Mucosa of rectum (tissue), 2 donors: ENCODE measurements around the gene KRT15.
A peak's percentile ranks its signal among the peaks of the same experiment; 100 is the strongest.

Experiments used
- H3K27ac ChIP-seq, 2 donors: one replicate each; pipeline ENCODE4 v1.7.0; 2013; ENCODE audit warnings: inconsistent platforms in 2 of 2, low read depth in 2 of 2, low read length in 2 of 2
- H3K27me3 ChIP-seq, 2 donors: one replicate each; pipeline ENCODE4 v1.7.0; 2013; ENCODE audit warnings: low read length in 2 of 2; ENCODE audit not compliant: control insufficient read depth in 2 of 2, insufficient read depth in 2 of 2
- H3K36me3 ChIP-seq, 2 donors: one replicate each; pipeline ENCODE4 v1.7.0; 2013; ENCODE audit warnings: low read length in 2 of 2; ENCODE audit not compliant: control insufficient read depth in 2 of 2, insufficient read depth in 2 of 2
- H3K4me1 ChIP-seq, 2 donors: one replicate each; pipeline ENCODE4 v1.7.0; 2013; ENCODE audit warnings: low read length in 2 of 2, mild to moderate bottlenecking in 1 of 2; ENCODE audit not compliant: control insufficient read depth in 2 of 2, insufficient read depth in 2 of 2
- H3K4me3 ChIP-seq, 2 donors: one replicate each; pipeline ENCODE4 v1.7.0; 2013; ENCODE audit warnings: low read length in 2 of 2
- H3K9ac ChIP-seq, 2 donors: one replicate each; pipeline ENCODE4 v1.7.0; 2013; ENCODE audit warnings: low read length in 2 of 2, low read depth in 1 of 2, mild to moderate bottlenecking in 1 of 2
- H3K9me3 ChIP-seq, 2 donors: one replicate each; pipeline ENCODE4 v1.7.0; 2013; ENCODE audit warnings: low read length in 2 of 2; ENCODE audit not compliant: control insufficient read depth in 2 of 2
- donor health status: healthy.
- donor health status: Normal muscosa, but diverticular disease.

KRT15 gene

DNA sequence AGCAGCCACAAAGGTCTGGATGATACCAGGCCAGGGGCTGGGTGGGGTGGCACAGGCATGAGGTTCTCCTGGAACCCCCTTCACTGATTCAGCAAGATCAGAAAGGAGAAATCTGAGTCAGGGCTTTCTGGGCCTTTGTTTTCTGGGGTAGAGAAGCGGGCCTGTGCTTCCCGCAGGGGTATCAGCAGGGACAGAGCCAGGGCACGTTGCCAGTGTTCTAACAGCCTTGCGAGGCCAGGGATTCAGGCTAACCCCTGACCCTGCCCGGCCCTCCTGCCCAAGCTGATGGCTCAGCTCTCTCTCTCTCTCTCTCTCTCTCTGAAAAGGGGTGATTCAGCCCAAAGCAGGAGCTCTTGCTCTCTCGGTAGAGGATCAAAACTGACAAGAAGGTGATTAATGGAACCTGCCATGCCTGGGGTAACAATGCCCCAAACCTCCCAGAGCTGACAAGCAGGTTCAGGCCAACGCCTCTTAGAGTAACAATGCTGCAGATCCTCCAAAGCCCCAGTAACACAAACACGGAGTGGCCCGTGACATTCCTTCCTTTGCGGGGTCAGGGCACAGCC, 11.3 kb downstream of the KRT15 start:
- no peaks in the 10 kb centered on the region for H3K9me3 ChIP-seq
- H3K4me3 ChIP-seq: no peak overlapping the region
- H3K27me3 ChIP-seq: peaks cover 0 to 2% of the 10 kb centered on the region in 2 donors
- H3K27ac ChIP-seq: no peak overlapping the region
- peaks cover 15 to 21% of the 10 kb centered on the region in 2 donors for H3K4me1 ChIP-seq
- no peak overlapping the region for H3K9ac ChIP-seq
- no peaks in the 10 kb centered on the region for H3K36me3 ChIP-seq

GRCh38 chr17:41505809-41506767, 12.6 kb downstream of the KRT15 start:
- Histone ChIP-seq H3K9ac (no peak overlapping the region), H3K9me3 (no peaks in the 10 kb centered on the region), H3K36me3 (no peaks in the 10 kb centered on the region), H3K4me1 (peaks cover 8 to 14% of the 10 kb centered on the region in 2 donors), H3K27ac (no peak overlapping the region), H3K27me3 (peaks cover 0 to 2% of the 10 kb centered on the region in 2 donors), H3K4me3 (no peak overlapping the region)

DNA sequence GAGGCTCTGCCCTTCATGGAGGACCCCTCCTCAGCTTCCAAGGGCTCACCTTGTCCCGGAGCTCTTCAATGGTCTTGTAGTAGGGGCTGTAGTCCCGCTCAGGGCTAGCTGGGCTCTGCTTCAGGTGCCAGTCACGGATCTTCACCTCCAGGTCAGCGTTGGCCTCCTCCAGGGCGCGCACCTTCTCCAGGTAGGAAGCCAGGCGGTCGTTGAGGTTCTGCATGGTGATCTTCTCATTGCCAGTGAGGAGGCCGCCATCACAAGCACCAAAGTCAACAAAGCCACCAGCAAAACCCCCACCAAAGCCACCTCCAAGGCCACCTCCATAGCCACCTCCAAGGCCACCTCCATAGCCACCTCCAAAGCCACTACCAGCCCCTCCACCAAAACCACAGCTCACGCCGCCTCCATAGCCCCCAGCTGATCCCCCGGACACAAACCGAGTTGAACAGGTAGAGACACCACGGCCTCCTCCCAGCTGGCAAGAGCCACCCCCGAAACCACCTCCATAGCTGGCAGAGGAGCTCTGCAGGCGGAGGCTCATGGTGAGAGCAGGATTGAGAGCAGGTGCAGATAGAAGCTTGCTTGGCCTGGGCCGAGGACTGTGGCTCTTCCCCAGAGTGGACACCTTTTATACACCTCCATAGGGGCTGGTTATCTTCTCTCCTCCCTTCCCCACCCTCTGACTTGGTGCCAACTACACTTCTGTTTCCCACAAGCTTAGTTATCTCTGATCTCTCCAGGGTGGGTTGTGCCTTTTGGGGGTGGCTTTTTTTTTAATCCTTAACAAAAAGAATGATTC, 13.5 kb downstream of the KRT15 start, which contains the start of gene KRT13:
Gene KRT13 (minus strand): TSS at position 606 of the 802 bp plus-strand sequence. CDS start 62 bp downstream, at position 544.
- Histone ChIP-seq H3K27ac (no peak within 1 kb of the TSS), H3K27me3 (peaks cover 0 to 2% of the 10 kb centered on the region in 2 donors), H3K4me1 (peaks cover under 1 to 5% of the 10 kb centered on the region in 2 donors), H3K36me3 (no peaks in the 10 kb centered on the region), H3K4me3 (no peak within 1 kb of the TSS), H3K9me3 (no peaks in the 10 kb centered on the region), H3K9ac (no peak within 1 kb of the TSS)

GRCh38 chr17:41504246-41504977, 14.3 kb downstream of the KRT15 start:
- Histone ChIP-seq H3K27me3 (peaks cover 0 to 2% of the 10 kb centered on the region in 2 donors), H3K27ac (no peak overlapping the region), H3K4me3 (no peak overlapping the region), H3K4me1 (peaks cover 0 to 2% of the 10 kb centered on the region in 2 donors), H3K9ac (no peak overlapping the region), H3K36me3 (no peaks in the 10 kb centered on the region), H3K9me3 (no peaks in the 10 kb centered on the region)

- Histone ChIP-seq H3K27me3 (peaks cover 0 to 2% of the 10 kb centered on the region in 2 donors), H3K4me1 (peaks cover 0 to 2% of the 10 kb centered on the region in 2 donors), H3K4me3 (no peak overlapping the region), H3K9me3 (no peaks in the 10 kb centered on the region), H3K9ac (no peak overlapping the region), H3K27ac (no peak overlapping the region), H3K36me3 (no peaks in the 10 kb centered on the region)
Observed at GRCh38 chr17:41503202-41503601, 15.5 kb downstream of the KRT15 start.

- Histone ChIP-seq H3K4me1 (peaks cover 6 to 7% of the 10 kb centered on the region in 2 donors), H3K4me3 (no peak overlapping the region), H3K27me3 (peaks cover 0 to 2% of the 10 kb centered on the region in 2 donors), H3K27ac (no peak overlapping the region), H3K9ac (no peak overlapping the region), H3K9me3 (no peaks in the 10 kb centered on the region), H3K36me3 (no peaks in the 10 kb centered on the region)
Observed at GRCh38 chr17:41500131-41500911, 18.4 kb downstream of the KRT15 start.

DNA sequence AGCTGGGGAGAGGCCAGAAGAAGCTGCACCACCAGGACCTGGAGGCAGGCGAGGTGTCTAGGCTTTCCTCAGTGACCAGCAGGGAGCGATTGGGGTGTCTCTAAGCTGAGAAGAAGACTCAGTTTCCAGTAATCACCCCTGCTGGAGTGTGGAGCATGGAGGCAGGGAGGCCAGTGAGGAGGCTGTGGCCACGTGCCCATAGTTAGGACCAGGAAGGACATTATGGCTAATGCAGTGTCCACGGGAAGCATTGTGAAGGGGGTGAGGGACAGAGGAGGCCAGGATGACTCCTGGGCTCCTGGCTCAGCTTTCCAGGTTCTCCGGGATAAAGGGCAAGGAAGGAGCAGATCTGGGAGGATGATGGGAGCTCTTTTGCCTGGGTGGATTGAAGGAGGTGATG, 19.0 kb downstream of the KRT15 start:
- Histone ChIP-seq H3K4me1 (peaks cover 6 to 7% of the 10 kb centered on the region in 2 donors), H3K9ac (no peak overlapping the region), H3K27me3 (peaks cover 0 to 2% of the 10 kb centered on the region in 2 donors), H3K27ac (no peak overlapping the region), H3K36me3 (no peaks in the 10 kb centered on the region), H3K9me3 (no peaks in the 10 kb centered on the region), H3K4me3 (no peak overlapping the region)

GRCh38 chr17:41498276-41498675, 20.4 kb downstream of the KRT15 start:
- no peaks in the 10 kb centered on the region for H3K36me3 ChIP-seq
- no peaks in the 10 kb centered on the region for H3K9me3 ChIP-seq
- no peaks in the 10 kb centered on the region for H3K27me3 ChIP-seq
- H3K9ac ChIP-seq: peak overlapping the region in 1 of 2 donors; percentile 2
- H3K4me3 ChIP-seq: no peak overlapping the region
- H3K27ac ChIP-seq: peak overlapping the region in 1 of 2 donors; percentile 78
- H3K4me1 ChIP-seq: peaks cover 6 to 7% of the 10 kb centered on the region in 2 donors
